Measurements from ENCODE around the gene CROCC2.

DNA sequence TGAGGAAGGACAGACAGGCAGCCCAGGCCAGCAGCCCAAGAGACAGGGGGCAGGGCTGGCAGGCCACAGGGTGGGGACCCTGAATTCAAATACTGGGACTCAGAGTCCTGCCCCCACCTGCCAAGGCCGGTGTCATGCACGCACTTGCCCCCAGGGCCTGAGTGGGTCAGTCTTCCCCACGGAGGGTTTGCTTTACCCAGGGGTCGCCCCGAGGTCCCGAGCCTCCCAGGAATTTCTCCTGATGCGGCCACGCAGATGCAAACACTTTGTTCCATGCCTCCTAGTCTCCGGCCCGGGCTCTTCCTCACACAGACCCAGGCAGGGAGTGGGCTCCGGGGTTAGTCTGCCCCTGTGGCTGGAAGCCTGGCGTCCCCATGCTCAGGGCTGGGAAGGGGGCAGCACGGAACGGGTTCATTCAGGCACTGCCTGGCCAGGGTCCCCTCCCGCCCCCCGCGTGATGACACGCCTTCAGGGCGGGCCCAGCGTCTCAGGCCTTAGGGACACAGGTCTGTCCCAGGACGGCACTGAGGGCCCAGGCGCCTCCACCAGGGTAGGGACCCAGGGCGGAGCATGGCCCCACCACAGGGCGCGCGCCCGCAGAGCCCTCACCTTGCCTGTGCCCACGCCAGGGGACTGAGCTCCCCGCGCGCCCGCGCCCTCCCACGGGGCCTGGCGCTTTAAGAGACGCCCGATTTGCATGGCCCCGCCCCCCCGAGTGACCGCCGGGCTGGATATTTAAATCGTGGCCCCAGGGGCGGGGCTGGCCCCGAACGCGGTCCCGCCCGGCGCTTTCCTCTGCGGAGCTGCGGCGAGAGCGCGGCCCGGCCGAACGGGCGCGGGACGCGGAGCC is 91.9 kb downstream of the CROCC2 start, which contains the start of gene SNED1:
- TF ChIP-seq, protein P1, sequence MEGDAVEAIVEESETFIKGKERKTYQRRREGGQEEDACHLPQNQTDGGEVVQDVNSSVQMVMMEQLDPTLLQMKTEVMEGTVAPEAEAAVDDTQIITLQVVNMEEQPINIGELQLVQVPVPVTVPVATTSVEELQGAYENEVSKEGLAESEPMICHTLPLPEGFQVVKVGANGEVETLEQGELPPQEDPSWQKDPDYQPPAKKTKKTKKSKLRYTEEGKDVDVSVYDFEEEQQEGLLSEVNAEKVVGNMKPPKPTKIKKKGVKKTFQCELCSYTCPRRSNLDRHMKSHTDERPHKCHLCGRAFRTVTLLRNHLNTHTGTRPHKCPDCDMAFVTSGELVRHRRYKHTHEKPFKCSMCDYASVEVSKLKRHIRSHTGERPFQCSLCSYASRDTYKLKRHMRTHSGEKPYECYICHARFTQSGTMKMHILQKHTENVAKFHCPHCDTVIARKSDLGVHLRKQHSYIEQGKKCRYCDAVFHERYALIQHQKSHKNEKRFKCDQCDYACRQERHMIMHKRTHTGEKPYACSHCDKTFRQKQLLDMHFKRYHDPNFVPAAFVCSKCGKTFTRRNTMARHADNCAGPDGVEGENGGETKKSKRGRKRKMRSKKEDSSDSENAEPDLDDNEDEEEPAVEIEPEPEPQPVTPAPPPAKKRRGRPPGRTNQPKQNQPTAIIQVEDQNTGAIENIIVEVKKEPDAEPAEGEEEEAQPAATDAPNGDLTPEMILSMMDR (IDR thresholded peaks at IDR 0.05; ENCODE audit: borderline replicate concordance, extremely low read depth, low read length, poor library complexity, severe bottlenecking): no peak
- TF ChIP-seq EZH2 (IDR thresholded peaks at IDR 0.05; ENCODE audit: borderline replicate concordance, low read depth, low read length, severe bottlenecking): no peak

Measured in DND-41 (cell line).